HEK293 (cell line): ENCODE measurements around the gene CACNA1C.

ENCODE experiments used
- CTCF ChIA-PET: fragments of 350-600 bp; formaldehyde crosslinking; extraction: SDS; loops from one replicate; lab custom pipeline; 2021; ENCODE audit warnings: antibody characterized with exemption; lab: Yijun Ruan, JAX
- POLR2A ChIA-PET: fragments of 300-600 bp; formaldehyde crosslinking; extraction: SDS; loops from one replicate; lab custom pipeline; 2020; ENCODE audit warnings: antibody characterized with exemption, inconsistent platforms; lab: Yijun Ruan, JAX
- H3K27ac ChIP-seq: fragments of 200-500 bp; sonication (Bioruptor generic); 2 replicates; pipeline ENCODE4 v1.5.1; 2014; ENCODE audit warnings: low read depth, low read length, control low read depth, inconsistent platforms; ENCODE audit errors: extremely low read depth
- H3K36me3 ChIP-seq, 2 experiments: fragments of 200-500 bp in 1 of 2; sonication (Bioruptor generic) in 1 of 2; 1 replicate in 1 of 2; 2 replicates in 1 of 2; pipeline ENCODE4 v1.5.1; 2014 to 2017; ENCODE audit warnings: inconsistent platforms in 2 of 2, low read length in 2 of 2; ENCODE audit not compliant: control insufficient read depth in 2 of 2, insufficient read depth in 1 of 2
- H3K4me1 ChIP-seq: fragments of 200-500 bp; sonication (Bioruptor generic); 2 replicates; pipeline ENCODE4 v1.5.1; 2014; ENCODE audit warnings: mild to moderate bottlenecking, low read length, inconsistent platforms; ENCODE audit not compliant: control insufficient read depth, insufficient read depth
- H3K4me3 ChIP-seq: 2 replicates; pipeline ENCODE4 v1.5.1; 2011; ENCODE audit warnings: low read depth, mild to moderate bottlenecking, control low read depth, low read length, moderate library complexity
- H3K9me3 ChIP-seq: fragments of 200-500 bp; sonication (Bioruptor generic); 2 replicates; pipeline ENCODE4 v1.5.1; 2014; ENCODE audit warnings: low read depth, low read length, inconsistent platforms; ENCODE audit not compliant: control insufficient read depth, insufficient read depth
- EGR2 ChIP-seq: fragments of 450-650 bp; formaldehyde crosslinking; IDR thresholded peaks from 2 replicates; pipeline ENCODE4 v1.5.1; 2016; ENCODE audit warnings: low read depth, missing biosample characterization, missing genetic modification characterization
- HIC1 ChIP-seq: fragments of 450-650 bp; formaldehyde crosslinking; IDR thresholded peaks from 2 replicates; pipeline ENCODE4 v1.5.1; 2016; ENCODE audit warnings: missing biosample characterization, missing genetic modification characterization
- PRDM1 ChIP-seq: fragments of 450-650 bp; formaldehyde crosslinking; IDR thresholded peaks from 2 replicates; pipeline ENCODE4; 2016; ENCODE audit warnings: missing biosample characterization, missing genetic modification characterization
- SCRT2 ChIP-seq: fragments of 450-650 bp; formaldehyde crosslinking; IDR thresholded peaks from 2 replicates; pipeline ENCODE4 v1.5.1; 2016; ENCODE audit warnings: missing biosample characterization, missing genetic modification characterization
- ZBTB17 ChIP-seq: fragments of 450-650 bp; formaldehyde crosslinking; IDR thresholded peaks from 2 replicates; pipeline ENCODE4 v1.5.1; 2016; ENCODE audit warnings: missing biosample characterization, missing genetic modification characterization
- ZFHX2 ChIP-seq: fragments of 450-650 bp; formaldehyde crosslinking; conservative IDR thresholded peaks from 2 replicates; pipeline ENCODE4 v1.5.1; 2016; ENCODE audit warnings: missing biosample characterization, missing genetic modification characterization
- ZFP69B ChIP-seq: fragments of 450-650 bp; formaldehyde crosslinking; IDR thresholded peaks from 2 replicates; pipeline ENCODE4 v1.5.1; 2016; ENCODE audit warnings: missing biosample characterization, missing genetic modification characterization
- ZIC2 ChIP-seq: fragments of 450-650 bp; formaldehyde crosslinking; IDR thresholded peaks from 2 replicates; pipeline ENCODE4 v1.5.1; 2016; ENCODE audit warnings: missing biosample characterization, missing genetic modification characterization
- ZNF292 ChIP-seq: fragments of 450-650 bp; formaldehyde crosslinking; IDR thresholded peaks from 2 replicates; pipeline ENCODE4 v1.5.1; 2016; ENCODE audit warnings: low read depth, missing biosample characterization, missing genetic modification characterization, borderline replicate concordance
- ZNF394 ChIP-seq: fragments of 450-650 bp; formaldehyde crosslinking; IDR thresholded peaks from 2 replicates; pipeline ENCODE4 v1.5.1; 2016; ENCODE audit warnings: missing biosample characterization, missing genetic modification characterization, mild to moderate bottlenecking, moderate library complexity, borderline replicate concordance
- ZNF561 ChIP-seq: fragments of 450-650 bp; IDR thresholded peaks from 2 replicates; pipeline ENCODE4 v1.5.1; 2018; ENCODE audit warnings: missing biosample characterization, missing genetic modification characterization, borderline replicate concordance
- ZNF600 ChIP-seq: fragments of 450-650 bp; formaldehyde crosslinking; IDR thresholded peaks from 2 replicates; pipeline ENCODE4 v1.5.1; 2016; ENCODE audit warnings: missing biosample characterization, missing genetic modification characterization
- ZNF660 ChIP-seq: fragments of 450-650 bp; IDR thresholded peaks from 2 replicates; pipeline ENCODE4 v1.5.1; 2018; ENCODE audit warnings: missing biosample characterization, mild to moderate bottlenecking, missing genetic modification characterization
- ZSCAN5A ChIP-seq: fragments of 450-650 bp; formaldehyde crosslinking; IDR thresholded peaks from 2 replicates; pipeline ENCODE4 v1.5.1; 2016; ENCODE audit warnings: missing biosample characterization, missing genetic modification characterization
- TF ChIP-seq, protein P1 (sequence below): IDR thresholded peaks from 2 replicates; pipeline ENCODE4 v1.6.1; 2011; ENCODE audit warnings: mild to moderate bottlenecking, low read depth, low read length, borderline replicate concordance
- TF ChIP-seq, protein P2 (sequence below): fragments of 450-650 bp; formaldehyde crosslinking; IDR thresholded peaks from 2 replicates; pipeline ENCODE4 v1.5.1; 2016; ENCODE audit warnings: missing biosample characterization, missing genetic modification characterization

CACNA1C gene

GRCh38 chr12:2640709-2641108 is 587.9 kb downstream of the CACNA1C start:
- Histone ChIP-seq H3K9me3 (no peaks in the 10 kb centered on the region), H3K4me1 (no peaks in the 10 kb centered on the region; the same call in 1 of the 2 replicates), H3K36me3 (no peaks in the 10 kb centered on the region), H3K27ac (no peak overlapping the region), H3K4me3 (no peak overlapping the region)
- TF ChIP-seq ZNF292 (tag by site-specific recombination) (no peak), ZSCAN5A (tag by site-specific recombination) (no peak), SCRT2 (tag by site-specific recombination) (peak; percentile 39), EGR2 (tag by site-specific recombination) (peak; percentile 83), ZFHX2 (tag by site-specific recombination) (peak; percentile 82), ZIC2 (peak; percentile 53), PRDM1 (tag by site-specific recombination) (peak; percentile 50; the same call in 1 of the 2 replicates), ZBTB17 (peak; percentile 57), HIC1 (tag by site-specific recombination) (no peak), ZNF600 (0 out of 2 replicates have a peak, but pooled peaks have one; percentile 25), ZFP69B (tag by site-specific recombination) (no peak)
- ChIA-PET POLR2A (no interaction called here), CTCF (interaction anchor here (0.6 to 1.5 kb wide), 7 partner anchors 8 to 613 kb away, joined by 3 to 7 read pairs (median 4); no protein-coding TSS in a partner anchor)

- Histone ChIP-seq H3K4me3 (no peak overlapping the region), H3K4me1 (no peaks in the 10 kb centered on the region; the same call in 1 of the 2 replicates), H3K36me3 (no peaks in the 10 kb centered on the region)
- CTCF ChIA-PET = interaction anchor here (0.6 to 1.5 kb wide), 10 partner anchors 8 to 613 kb away, joined by 3 to 7 read pairs (median 4); no protein-coding TSS in a partner anchor
- TF ChIP-seq, protein P1, sequence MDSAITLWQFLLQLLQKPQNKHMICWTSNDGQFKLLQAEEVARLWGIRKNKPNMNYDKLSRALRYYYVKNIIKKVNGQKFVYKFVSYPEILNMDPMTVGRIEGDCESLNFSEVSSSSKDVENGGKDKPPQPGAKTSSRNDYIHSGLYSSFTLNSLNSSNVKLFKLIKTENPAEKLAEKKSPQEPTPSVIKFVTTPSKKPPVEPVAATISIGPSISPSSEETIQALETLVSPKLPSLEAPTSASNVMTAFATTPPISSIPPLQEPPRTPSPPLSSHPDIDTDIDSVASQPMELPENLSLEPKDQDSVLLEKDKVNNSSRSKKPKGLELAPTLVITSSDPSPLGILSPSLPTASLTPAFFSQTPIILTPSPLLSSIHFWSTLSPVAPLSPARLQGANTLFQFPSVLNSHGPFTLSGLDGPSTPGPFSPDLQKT = no peak
- TF ChIP-seq, protein P2, sequence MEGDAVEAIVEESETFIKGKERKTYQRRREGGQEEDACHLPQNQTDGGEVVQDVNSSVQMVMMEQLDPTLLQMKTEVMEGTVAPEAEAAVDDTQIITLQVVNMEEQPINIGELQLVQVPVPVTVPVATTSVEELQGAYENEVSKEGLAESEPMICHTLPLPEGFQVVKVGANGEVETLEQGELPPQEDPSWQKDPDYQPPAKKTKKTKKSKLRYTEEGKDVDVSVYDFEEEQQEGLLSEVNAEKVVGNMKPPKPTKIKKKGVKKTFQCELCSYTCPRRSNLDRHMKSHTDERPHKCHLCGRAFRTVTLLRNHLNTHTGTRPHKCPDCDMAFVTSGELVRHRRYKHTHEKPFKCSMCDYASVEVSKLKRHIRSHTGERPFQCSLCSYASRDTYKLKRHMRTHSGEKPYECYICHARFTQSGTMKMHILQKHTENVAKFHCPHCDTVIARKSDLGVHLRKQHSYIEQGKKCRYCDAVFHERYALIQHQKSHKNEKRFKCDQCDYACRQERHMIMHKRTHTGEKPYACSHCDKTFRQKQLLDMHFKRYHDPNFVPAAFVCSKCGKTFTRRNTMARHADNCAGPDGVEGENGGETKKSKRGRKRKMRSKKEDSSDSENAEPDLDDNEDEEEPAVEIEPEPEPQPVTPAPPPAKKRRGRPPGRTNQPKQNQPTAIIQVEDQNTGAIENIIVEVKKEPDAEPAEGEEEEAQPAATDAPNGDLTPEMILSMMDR (tag by site-specific recombination) = 0 out of 2 replicates have a peak, but pooled peaks have one; percentile 27
- TF ChIP-seq, all 188 proteins: peak for 1
- POLR2A ChIA-PET = interaction anchor here (0.6 kb wide), 1 partner anchor 71 kb away, joined by 5 read pairs; no protein-coding TSS in a partner anchor
- Histone ChIP-seq H3K27ac (no peak overlapping the region), H3K9me3 (no peaks in the 10 kb centered on the region)
Measured at GRCh38 chr12:2641207-2641606, 588.4 kb downstream of the CACNA1C start.

DNA sequence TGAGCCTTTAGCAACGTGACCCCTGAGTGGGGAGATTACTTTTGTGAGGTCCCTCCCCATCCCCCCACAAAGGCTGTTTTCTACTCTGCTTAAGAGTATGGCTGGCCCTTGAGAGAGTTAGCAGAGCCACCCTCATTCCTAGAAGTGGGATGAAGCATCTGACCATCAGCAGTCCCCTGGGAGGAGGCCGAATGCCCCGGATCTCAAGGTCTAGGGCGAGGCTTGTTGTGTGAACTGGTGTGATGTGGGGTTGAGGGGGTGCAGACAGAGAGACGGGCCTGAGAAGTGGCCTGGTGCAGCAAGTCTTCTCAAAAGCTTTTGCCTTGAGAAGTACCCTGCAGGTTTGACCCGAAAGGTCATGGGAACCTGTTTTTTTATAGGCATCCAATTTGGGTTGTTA is 589.0 kb downstream of the CACNA1C start:
- Histone ChIP-seq H3K4me3 (no peak overlapping the region), H3K27ac (no peak overlapping the region)

More for the DNA sequence above, 589.0 kb downstream of the CACNA1C start:
- Histone ChIP-seq H3K4me1 (no peaks in the 10 kb centered on the region; the same call in 1 of the 2 replicates), H3K9me3 (no peaks in the 10 kb centered on the region), H3K36me3 (no peaks in the 10 kb centered on the region)
- ChIA-PET CTCF (interaction anchor here (0.6 to 1.5 kb wide), 10 partner anchors 8 to 614 kb away, joined by 3 to 7 read pairs (median 4); no protein-coding TSS in a partner anchor), POLR2A (interaction anchor here (0.6 kb wide), 1 partner anchor 70 kb away, joined by 5 read pairs; no protein-coding TSS in a partner anchor)
- TF ChIP-seq ZNF561 (no peak), ZNF394 (tag by site-specific recombination) (no peak), ZNF660 (tag by site-specific recombination) (no peak)
